HEK293 (cell line): ENCODE results near the gene SMIM29.
"Not testable (repeated sequence)": the region's sequence is repeated elsewhere in the genome, so short reads cannot be mapped to it uniquely, and the experiment has no call there.

Experiments
- CTCF ChIP-seq: fragments of 450-650 bp; formaldehyde crosslinking; IDR thresholded peaks from 2 replicates; pipeline ENCODE4 v1.5.1; 2016; ENCODE audit warnings: missing biosample characterization, missing genetic modification characterization
- GLI2 ChIP-seq: fragments of 450-650 bp; formaldehyde crosslinking; IDR thresholded peaks from 2 replicates; pipeline ENCODE4; 2017; ENCODE audit warnings: missing biosample characterization, missing genetic modification characterization, low read depth, borderline replicate concordance
- ZBTB1 ChIP-seq: fragments of 450-650 bp; formaldehyde crosslinking; IDR thresholded peaks from 2 replicates; pipeline ENCODE4 v1.5.1; 2016; ENCODE audit warnings: missing biosample characterization, missing genetic modification characterization

GRCh38 chr6:34269658-34270341, 21.0 kb upstream of the SMIM29 start:
- not testable (repeated sequence) for TF ChIP-seq GLI2, CTCF, ZBTB1 (tag by site-specific recombination)
